Brain microvascular endothelial cell (primary cell): ENCODE measurements around the gene IL15.
A peak's percentile ranks its signal among the peaks of the same experiment; 100 is the strongest.

Experiments used
- DNase-seq: peaks from one replicate; pipeline ENCODE4 v3.0.0-alpha.2; 2020
- H3K27ac ChIP-seq: fragments of 250-450 bp; sonication (Bioruptor Pico); 2 replicates; pipeline ENCODE4 v1.5.1; 2020; ENCODE audit warnings: mild to moderate bottlenecking, moderate library complexity
- H3K27me3 ChIP-seq: fragments of 250-450 bp; sonication (Bioruptor Pico); replicated peaks from 2 replicates; pipeline ENCODE4 v1.5.1; 2020; ENCODE audit warnings: mild to moderate bottlenecking
- H3K36me3 ChIP-seq: fragments of 250-450 bp; sonication (Bioruptor Pico); replicated peaks from 2 replicates; pipeline ENCODE4 v1.5.1; 2020; ENCODE audit warnings: mild to moderate bottlenecking
- H3K4me3 ChIP-seq: 2 replicates; pipeline ENCODE4 v1.5.1; 2011; ENCODE audit warnings: low read depth, mild to moderate bottlenecking, control low read depth, low read length, moderate library complexity
- in situ Hi-C: cut with HindIII; loops from 2 replicates; pipeline ENCODE4 v1.10.0; 2017; ENCODE audit warnings: low sequenced_read_pairs, low pct_ligation_motif_present
- TF ChIP-seq, protein P1 (sequence below): IDR thresholded peaks from 2 replicates; pipeline ENCODE4 v1.5.1; 2011; ENCODE audit warnings: low read depth, mild to moderate bottlenecking, moderate library complexity, low read length, control low read depth, inconsistent platforms; ENCODE audit errors: missing control alignments

The IL15 gene

DNA sequence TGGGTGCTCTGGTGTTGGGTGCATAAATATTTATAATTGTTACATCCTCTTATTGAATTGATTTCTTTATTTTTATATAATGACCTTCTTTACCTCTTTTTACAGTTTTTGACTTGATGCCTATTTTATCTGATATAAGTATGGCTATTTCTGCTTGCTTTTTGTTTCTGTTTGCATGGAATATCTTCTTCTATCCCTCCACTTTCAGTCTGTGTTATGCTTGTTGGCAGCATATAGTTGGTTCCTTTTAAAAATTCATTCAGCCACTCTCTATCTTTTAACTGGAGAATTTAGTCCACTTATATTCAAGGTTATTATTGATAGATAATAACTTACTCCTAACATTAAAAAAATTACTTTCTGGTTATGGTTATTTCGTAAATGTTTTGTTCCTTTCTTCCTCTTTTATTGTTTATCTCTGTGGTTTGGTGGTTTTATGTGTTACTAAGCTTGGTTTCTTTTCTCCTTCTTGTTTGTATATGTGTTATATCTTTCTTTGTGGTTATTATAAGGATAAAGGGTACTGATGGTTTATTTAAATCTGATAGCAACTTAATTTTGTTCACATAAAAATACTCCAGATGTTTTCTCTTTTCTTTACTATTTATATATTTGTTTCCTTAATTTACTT lies 69.5 kb downstream of the IL15 start:
- Histone ChIP-seq H3K4me3 (no peak overlapping the region), H3K36me3 (no peaks in the 10 kb centered on the region), H3K27me3 (no peaks in the 10 kb centered on the region), H3K27ac (no peak overlapping the region)
- in situ Hi-C loops: no loop called here
- DNase-seq: no peak
- TF ChIP-seq, protein P1, sequence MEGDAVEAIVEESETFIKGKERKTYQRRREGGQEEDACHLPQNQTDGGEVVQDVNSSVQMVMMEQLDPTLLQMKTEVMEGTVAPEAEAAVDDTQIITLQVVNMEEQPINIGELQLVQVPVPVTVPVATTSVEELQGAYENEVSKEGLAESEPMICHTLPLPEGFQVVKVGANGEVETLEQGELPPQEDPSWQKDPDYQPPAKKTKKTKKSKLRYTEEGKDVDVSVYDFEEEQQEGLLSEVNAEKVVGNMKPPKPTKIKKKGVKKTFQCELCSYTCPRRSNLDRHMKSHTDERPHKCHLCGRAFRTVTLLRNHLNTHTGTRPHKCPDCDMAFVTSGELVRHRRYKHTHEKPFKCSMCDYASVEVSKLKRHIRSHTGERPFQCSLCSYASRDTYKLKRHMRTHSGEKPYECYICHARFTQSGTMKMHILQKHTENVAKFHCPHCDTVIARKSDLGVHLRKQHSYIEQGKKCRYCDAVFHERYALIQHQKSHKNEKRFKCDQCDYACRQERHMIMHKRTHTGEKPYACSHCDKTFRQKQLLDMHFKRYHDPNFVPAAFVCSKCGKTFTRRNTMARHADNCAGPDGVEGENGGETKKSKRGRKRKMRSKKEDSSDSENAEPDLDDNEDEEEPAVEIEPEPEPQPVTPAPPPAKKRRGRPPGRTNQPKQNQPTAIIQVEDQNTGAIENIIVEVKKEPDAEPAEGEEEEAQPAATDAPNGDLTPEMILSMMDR: no peak

DNA sequence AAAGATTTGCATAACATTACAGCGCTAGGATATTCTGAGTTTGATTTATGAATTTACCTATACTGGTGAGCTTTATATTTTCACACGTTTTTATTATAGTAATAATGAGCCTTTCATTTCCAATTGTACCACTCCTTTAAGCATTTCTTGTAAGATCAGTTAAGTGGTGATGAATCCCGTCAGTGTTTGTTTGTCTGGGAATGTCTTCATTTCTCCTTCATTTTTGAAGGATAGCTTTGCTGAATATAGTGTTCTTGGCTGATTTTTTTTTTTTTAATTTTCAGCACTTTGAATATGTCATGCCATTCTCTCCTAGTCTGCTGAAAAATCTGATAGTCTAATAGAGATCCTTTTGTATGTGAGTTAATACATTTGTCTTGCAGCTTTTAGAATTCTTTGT lies 70.1 kb downstream of the IL15 start:
- in situ Hi-C loops: no loop called here
- no peak for DNase-seq
- Histone ChIP-seq H3K27me3 (no peaks in the 10 kb centered on the region), H3K4me3 (no peak overlapping the region), H3K27ac (no peak overlapping the region), H3K36me3 (no peaks in the 10 kb centered on the region)
- TF ChIP-seq, protein P1: no peak

DNA sequence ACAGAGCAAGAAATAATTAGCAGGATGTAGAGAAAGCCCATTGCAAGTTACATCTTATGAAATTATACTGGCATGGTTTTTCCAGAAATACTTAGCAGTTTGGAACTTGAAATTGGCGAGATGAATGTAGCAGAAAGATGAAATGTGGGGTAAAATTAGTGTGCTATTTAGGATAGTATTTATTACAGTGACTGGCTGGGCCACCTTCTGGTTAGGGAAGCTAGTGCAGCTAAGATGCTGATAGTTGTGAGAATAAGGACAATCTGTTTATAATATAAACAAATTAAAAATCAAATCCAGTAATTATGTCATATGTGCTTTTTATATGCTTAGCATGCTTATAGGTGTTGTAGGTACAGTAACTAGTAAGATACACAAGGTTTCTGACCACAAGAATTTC lies 74.8 kb downstream of the IL15 start:
- TF ChIP-seq, protein P1: peak; percentile 84
- DNase-seq: peak; percentile 45
- no peaks in the 10 kb centered on the region for H3K27me3 ChIP-seq
- H3K36me3 ChIP-seq: no peaks in the 10 kb centered on the region
- H3K27ac ChIP-seq: no peak overlapping the region
- H3K4me3 ChIP-seq: no peak overlapping the region
- in situ Hi-C loops: no loop called here

DNA sequence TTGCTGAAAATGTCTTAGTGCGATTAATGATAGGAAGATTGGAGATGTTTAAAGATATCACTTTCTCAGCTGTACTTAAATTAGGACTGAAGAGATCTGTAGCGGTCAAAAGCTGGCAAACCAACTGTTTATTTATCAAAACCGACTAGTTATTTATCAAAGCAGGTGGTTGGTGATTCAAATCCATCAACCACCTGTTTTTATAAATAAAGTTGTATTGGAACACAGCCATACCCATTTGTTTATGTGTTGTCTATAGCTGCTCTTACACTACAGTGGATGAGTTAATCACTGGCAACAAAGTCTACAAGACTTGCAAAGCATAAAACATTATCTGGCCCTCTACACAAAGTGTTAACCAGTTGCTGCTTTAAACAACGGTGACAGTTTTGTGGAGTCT lies 76.8 kb downstream of the IL15 start:
- in situ Hi-C loops: no loop called here
- TF ChIP-seq, protein P1: no peak
- no peak for DNase-seq
- Histone ChIP-seq H3K36me3 (no peaks in the 10 kb centered on the region), H3K4me3 (no peak overlapping the region), H3K27me3 (no peaks in the 10 kb centered on the region), H3K27ac (no peak overlapping the region)

DNA sequence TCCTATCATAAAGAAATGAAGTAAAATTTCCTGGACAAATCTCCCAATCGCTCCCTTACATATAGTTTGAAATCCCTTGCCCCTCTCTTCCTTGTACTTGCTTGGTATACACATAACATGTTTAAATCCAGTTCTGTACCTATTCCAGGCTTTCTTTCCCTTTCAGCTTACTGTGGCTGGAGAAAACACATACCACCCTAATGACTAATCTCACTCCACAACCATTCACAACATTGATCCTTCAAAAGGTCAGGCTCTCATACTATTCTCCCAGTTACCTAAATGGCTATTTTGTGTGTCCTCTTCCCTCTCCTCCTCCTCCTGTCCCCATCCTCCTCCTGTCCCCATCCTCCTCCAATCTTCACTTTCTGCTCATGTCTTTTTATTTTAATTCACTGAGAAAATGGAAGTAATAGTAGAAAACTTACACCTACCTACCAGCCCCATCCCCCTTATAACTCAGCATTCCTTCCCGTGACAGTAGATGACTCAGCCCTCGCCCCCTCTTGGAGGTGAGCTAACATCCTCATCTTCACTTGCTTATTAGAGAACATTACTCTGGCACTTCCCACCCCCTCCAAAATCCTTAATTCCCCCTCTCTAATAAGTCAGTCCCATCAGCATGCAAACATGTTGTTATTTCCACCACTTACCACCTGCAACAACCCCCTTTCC lies 77.5 kb downstream of the IL15 start:
- no peaks in the 10 kb centered on the region for H3K36me3 ChIP-seq
- in situ Hi-C loops: no loop called here
- TF ChIP-seq, protein P1: no peak
- no peak overlapping the region for H3K4me3 ChIP-seq
- H3K27ac ChIP-seq: no peak overlapping the region
- DNase-seq: peak; percentile 40
- no peaks in the 10 kb centered on the region for H3K27me3 ChIP-seq
